GM23248 (cell line): ENCODE data around the gene IL26. TPM values are rescaled to one million over a fixed set of nuclear protein-coding genes. Genes with fewer than 3 reads are reported as not detected.

Source experiments
- DNase-seq: peaks from one replicate; pipeline ENCODE4 v3.0.0-alpha.2; 2015
- H2AFZ ChIP-seq: fragments of 200-600 bp; sonication (generic); 2 replicates; pipeline ENCODE4 v1.6.1; 2016; ENCODE audit warnings: antibody characterized with exemption
- H3F3A ChIP-seq: fragments of 200-600 bp; sonication (generic); 2 replicates; pipeline ENCODE4 v1.6.1; 2016; ENCODE audit warnings: mild to moderate bottlenecking, antibody characterized with exemption, mixed run types; ENCODE audit not compliant: insufficient read depth
- H3K27ac ChIP-seq: fragments of 200-600 bp; sonication (generic); 2 replicates; pipeline ENCODE4 v1.5.1; 2016; ENCODE audit warnings: mild to moderate bottlenecking
- H3K27me3 ChIP-seq: fragments of 200-600 bp; sonication (generic); replicated peaks from 2 replicates; pipeline ENCODE4 v1.6.1; 2016; ENCODE audit warnings: mild to moderate bottlenecking; ENCODE audit not compliant: insufficient read depth
- H3K36me3 ChIP-seq: fragments of 200-600 bp; sonication (generic); 2 replicates; pipeline ENCODE4 v1.6.1; 2016; ENCODE audit warnings: low read depth, mild to moderate bottlenecking
- H3K4me1 ChIP-seq: fragments of 200-600 bp; sonication (generic); 2 replicates; pipeline ENCODE4 v1.6.1; 2016; ENCODE audit warnings: mild to moderate bottlenecking; ENCODE audit not compliant: insufficient read depth
- H3K4me2 ChIP-seq: fragments of 200-600 bp; sonication (generic); one replicate; pipeline ENCODE4 v1.6.1; 2016; ENCODE audit warnings: mild to moderate bottlenecking; ENCODE audit not compliant: unreplicated experiment
- H3K4me3 ChIP-seq: fragments of 200-600 bp; sonication (generic); 2 replicates; pipeline ENCODE4 v1.5.1; 2016; ENCODE audit warnings: mild to moderate bottlenecking
- H3K79me2 ChIP-seq: fragments of 200-600 bp; sonication (generic); 2 replicates; pipeline ENCODE4 v1.6.1; 2016; ENCODE audit warnings: mild to moderate bottlenecking; ENCODE audit not compliant: insufficient read depth
- H3K9ac ChIP-seq: fragments of 200-600 bp; sonication (generic); 2 replicates; pipeline ENCODE4 v1.6.1; 2016; ENCODE audit warnings: mild to moderate bottlenecking
- H3K9me2 ChIP-seq: fragments of 200-600 bp; sonication (generic); 2 replicates; pipeline ENCODE4 v1.6.1; 2016; ENCODE audit warnings: mixed run types, mild to moderate bottlenecking, moderate library complexity; ENCODE audit not compliant: insufficient read depth
- H3K9me3 ChIP-seq: fragments of 200-600 bp; sonication (generic); one replicate; pipeline ENCODE4 v1.6.1; 2017; ENCODE audit warnings: low read depth
- H4K20me1 ChIP-seq: fragments of 200-600 bp; sonication (generic); 2 replicates; pipeline ENCODE4 v1.6.0; 2016; ENCODE audit not compliant: insufficient read depth
- EZH2 ChIP-seq: fragments of 200-600 bp; sonication (generic); IDR thresholded peaks from 2 replicates; pipeline ENCODE4 v1.6.1; 2018; ENCODE audit warnings: antibody characterized with exemption, mild to moderate bottlenecking; ENCODE audit not compliant: insufficient read depth, poor library complexity, severe bottlenecking
- EZH2phosphoT487 ChIP-seq: fragments of 200-600 bp; sonication (generic); IDR thresholded peaks from 2 replicates; pipeline ENCODE4 v1.6.1; 2018; ENCODE audit warnings: antibody characterized with exemption, moderate library complexity, mild to moderate bottlenecking, low read depth; ENCODE audit not compliant: insufficient read depth
- WGBS, 2 experiments: methylation state at CpG; one replicate each; pipeline ENCODE4 v1.1.6; 2015 to 2017; ENCODE audit warnings: low lambda C conversion rate in 2 of 2, low coverage in 1 of 2; ENCODE audit errors: missing lambda C conversion rate in 2 of 2; 5-methylcytosine and 5-hydroxymethylcytosine counted together
- in situ Hi-C: fragments of 300-500 bp; cut with MboI; formaldehyde crosslinking; loops from 2 replicates; pipeline ENCODE4 v1.15.0; 2020
- polyA plus RNA-seq: library from polyadenylated mRNA; unstranded; fragments of >200 nt; fragmentation: Nextera tagmentation; extraction: Ambion mirVana; gene quantifications from 2 replicates; pipeline ENCODE4 v1.2.1, GENCODE V29; 2016
- total RNA-seq: library from RNA; depleted of rRNA; stranded (reverse); fragments of >200 nt; shearing (Covaris generic); gene quantifications from 2 replicates; pipeline ENCODE4 v1.2.3, GENCODE V29; 2014

The IL26 gene
- total and polyA plus RNA-seq, 2 experiments from 2014 or later: not detected

- Histone ChIP-seq H2AFZ (peak overlapping the region; percentile 14; the same call in 1 of the 2 replicates), H4K20me1 (no peaks in the 10 kb centered on the region), H3K4me2 (no peak overlapping the region), H3K79me2 (no peaks in the 10 kb centered on the region), H3K4me1 (peaks cover 8% of the 10 kb centered on the region), H3K27me3 (peaks cover 4% of the 10 kb centered on the region; the same call in 1 of the 2 replicates), H3K9me2 (no peaks in the 10 kb centered on the region), H3K36me3 (no peaks in the 10 kb centered on the region), H3K4me3 (no peak overlapping the region), H3K27ac (no peak overlapping the region), H3K9ac (no peak overlapping the region), H3F3A (peaks cover 4% of the 10 kb centered on the region; the same call in 1 of the 2 replicates), H3K9me3 (no peaks in the 10 kb centered on the region)
- 23 to 39% methylated on average over 6 of the region's 6 CpGs for WGBS, 2 experiments
- TF ChIP-seq EZH2phosphoT487 (no peak), EZH2 (no peak)
- in situ Hi-C loops: no loop called here
- no peak for DNase-seq
Measured at GRCh38 chr12:68245180-68246021, 19.8 kb upstream of the IL26 start.

GRCh38 chr12:68242777-68243176 is 17.2 kb upstream of the IL26 start:
- no peaks in the 10 kb centered on the region for H3K36me3 ChIP-seq
- in situ Hi-C loops: no loop called here
- H3K4me2 ChIP-seq: no peak overlapping the region
- DNase-seq: no peak
- H3K9ac ChIP-seq: no peak overlapping the region
- TF ChIP-seq EZH2phosphoT487: no peak
- no peak for TF ChIP-seq EZH2
- no peaks in the 10 kb centered on the region for H3K9me2 ChIP-seq
- H3K4me3 ChIP-seq: no peak overlapping the region
- no peak overlapping the region for H3K27ac ChIP-seq
- peaks cover 23% of the 10 kb centered on the region for H3F3A ChIP-seq
- H3K4me1 ChIP-seq: peaks cover 26% of the 10 kb centered on the region
- H2AFZ ChIP-seq: no peak overlapping the region
- H4K20me1 ChIP-seq: no peaks in the 10 kb centered on the region
- no peaks in the 10 kb centered on the region for H3K9me3 ChIP-seq
- no peaks in the 10 kb centered on the region for H3K79me2 ChIP-seq
- H3K27me3 ChIP-seq: 0 out of 2 replicates have a peak, but pooled peaks cover 4% of the 10 kb centered on the region

GRCh38 chr12:68240975-68241374 is 15.4 kb upstream of the IL26 start:
- peak overlapping the region; percentile 28 for H3K9ac ChIP-seq
- H3K4me2 ChIP-seq: peak overlapping the region; percentile 41
- no peaks in the 10 kb centered on the region for H3K36me3 ChIP-seq
- in situ Hi-C loops: no loop called here
- no peaks in the 10 kb centered on the region for H3K9me3 ChIP-seq
- H2AFZ ChIP-seq: peak overlapping the region; percentile 43
- H3K9me2 ChIP-seq: no peaks in the 10 kb centered on the region
- WGBS, 2 experiments: 19 to 42% methylated on average over 1 of the region's 1 CpG
- TF ChIP-seq EZH2: no peak
- no peak for TF ChIP-seq EZH2phosphoT487
- no peaks in the 10 kb centered on the region for H4K20me1 ChIP-seq
- peak overlapping the region; percentile 87 for H3K27ac ChIP-seq
- peaks cover 36% of the 10 kb centered on the region for H3K4me1 ChIP-seq
- H3K4me3 ChIP-seq: no peak overlapping the region
- no peaks in the 10 kb centered on the region for H3K79me2 ChIP-seq
- H3F3A ChIP-seq: peaks cover 33% of the 10 kb centered on the region
- peak; percentile 59 for DNase-seq
- no peaks in the 10 kb centered on the region for H3K27me3 ChIP-seq

- Histone ChIP-seq H2AFZ (peak overlapping the region; percentile 23; the same call in 1 of the 2 replicates), H3K4me2 (peak overlapping the region; percentile 44), H3K36me3 (no peaks in the 10 kb centered on the region), H3K9me3 (no peaks in the 10 kb centered on the region), H3F3A (peaks cover 33% of the 10 kb centered on the region), H3K9ac (peak overlapping the region; percentile 68), H3K9me2 (no peaks in the 10 kb centered on the region), H3K27ac (peak overlapping the region; percentile 87), H3K79me2 (no peaks in the 10 kb centered on the region), H4K20me1 (no peaks in the 10 kb centered on the region), H3K4me3 (peak overlapping the region; percentile 10; the same call in 1 of the 2 replicates), H3K4me1 (peaks cover 36% of the 10 kb centered on the region), H3K27me3 (no peaks in the 10 kb centered on the region)
- TF ChIP-seq EZH2phosphoT487 (no peak), EZH2 (no peak)
- in situ Hi-C loops: no loop called here
- 0% methylated on average over 1 of the region's 1 CpG for WGBS, 2 experiments
- DNase-seq: peak; percentile 96
Measured at GRCh38 chr12:68240079-68240478, 14.5 kb upstream of the IL26 start.
